ENCODE results near the gene CEP78. TPM values are rescaled to one million over a fixed set of nuclear protein-coding genes. Genes with fewer than 3 reads are reported as not detected.
"Not testable (repeated sequence)": the region's sequence is repeated elsewhere in the genome, so short reads cannot be mapped to it uniquely, and the experiment has no call there.

The CEP78 gene
- total RNA-seq, 1 donor from 2014 or later, result 14.8 TPM

GRCh38 chr9:78280982-78281668, 45.2 kb downstream of the CEP78 start:
- no peak for DNase-seq (ENCODE audit: low read depth)
- no peaks in the 10 kb centered on the region for H3K27me3 ChIP-seq (ENCODE audit: control insufficient read depth, insufficient read depth, low read length)
- H3K4me3 ChIP-seq (ENCODE audit: low read depth, low read length), result no peak overlapping the region
- H3K36me3 ChIP-seq (ENCODE audit: control insufficient read depth, insufficient read depth, low read length), result no peaks in the 10 kb centered on the region
- TF ChIP-seq CTCF (IDR thresholded peaks at IDR 0.05; ENCODE audit: insufficient read depth, low read length, poor library complexity, severe bottlenecking), result no peak

- not testable (repeated sequence) for H3K27me3 ChIP-seq (ENCODE audit: control insufficient read depth, insufficient read depth, low read length); DNase-seq (ENCODE audit: low read depth); H3K4me3 ChIP-seq (ENCODE audit: low read depth, low read length); H3K36me3 ChIP-seq (ENCODE audit: control insufficient read depth, insufficient read depth, low read length)
These were observed 48.3 kb downstream of the CEP78 start for GRCh38 chr9:78284181-78284580.

GRCh38 chr9:78286125-78286524, 50.2 kb downstream of the CEP78 start:
- Histone ChIP-seq H3K27me3 (ENCODE audit: control insufficient read depth, insufficient read depth, low read length) (no peaks in the 10 kb centered on the region), H3K4me3 (ENCODE audit: low read depth, low read length) (no peak overlapping the region), H3K36me3 (ENCODE audit: control insufficient read depth, insufficient read depth, low read length) (no peaks in the 10 kb centered on the region)
- no peak for DNase-seq (ENCODE audit: low read depth)
- no peak for TF ChIP-seq CTCF (IDR thresholded peaks at IDR 0.05; ENCODE audit: insufficient read depth, low read length, poor library complexity, severe bottlenecking)

GRCh38 chr9:78286946-78287388, 51.1 kb downstream of the CEP78 start:
- no peak for TF ChIP-seq CTCF (IDR thresholded peaks at IDR 0.05; ENCODE audit: insufficient read depth, low read length, poor library complexity, severe bottlenecking)
- DNase-seq (ENCODE audit: low read depth), result no peak
- Histone ChIP-seq H3K4me3 (ENCODE audit: low read depth, low read length) (no peak overlapping the region), H3K36me3 (ENCODE audit: control insufficient read depth, insufficient read depth, low read length) (no peaks in the 10 kb centered on the region), H3K27me3 (ENCODE audit: control insufficient read depth, insufficient read depth, low read length) (no peaks in the 10 kb centered on the region)

GRCh38 chr9:78288214-78288892, 52.5 kb downstream of the CEP78 start:
- Histone ChIP-seq H3K27me3 (ENCODE audit: control insufficient read depth, insufficient read depth, low read length) (no peaks in the 10 kb centered on the region), H3K36me3 (ENCODE audit: control insufficient read depth, insufficient read depth, low read length) (no peaks in the 10 kb centered on the region), H3K4me3 (ENCODE audit: low read depth, low read length) (no peak overlapping the region)
- no peak for TF ChIP-seq CTCF (IDR thresholded peaks at IDR 0.05; ENCODE audit: insufficient read depth, low read length, poor library complexity, severe bottlenecking)
- DNase-seq (ENCODE audit: low read depth), result no peak

- Histone ChIP-seq H3K4me3 (ENCODE audit: low read depth, low read length) (no peak overlapping the region), H3K36me3 (ENCODE audit: control insufficient read depth, insufficient read depth, low read length) (no peaks in the 10 kb centered on the region), H3K27me3 (ENCODE audit: control insufficient read depth, insufficient read depth, low read length) (no peaks in the 10 kb centered on the region)
- no peak for TF ChIP-seq CTCF (IDR thresholded peaks at IDR 0.05; ENCODE audit: insufficient read depth, low read length, poor library complexity, severe bottlenecking)
- no peak for DNase-seq (ENCODE audit: low read depth)
These were observed 53.6 kb downstream of the CEP78 start for GRCh38 chr9:78289474-78289873.
